HG03432 (cell line): ENCODE data around the gene CCND1.

Experiments
- ATAC-seq: cut with Tn5 transposase; IDR thresholded peaks from one replicate; pipeline ENCODE4 v1.9.1; 2021; ENCODE audit warnings: mild to moderate bottlenecking, moderate library complexity; ENCODE audit not compliant: unreplicated experiment

The CCND1 gene

DNA sequence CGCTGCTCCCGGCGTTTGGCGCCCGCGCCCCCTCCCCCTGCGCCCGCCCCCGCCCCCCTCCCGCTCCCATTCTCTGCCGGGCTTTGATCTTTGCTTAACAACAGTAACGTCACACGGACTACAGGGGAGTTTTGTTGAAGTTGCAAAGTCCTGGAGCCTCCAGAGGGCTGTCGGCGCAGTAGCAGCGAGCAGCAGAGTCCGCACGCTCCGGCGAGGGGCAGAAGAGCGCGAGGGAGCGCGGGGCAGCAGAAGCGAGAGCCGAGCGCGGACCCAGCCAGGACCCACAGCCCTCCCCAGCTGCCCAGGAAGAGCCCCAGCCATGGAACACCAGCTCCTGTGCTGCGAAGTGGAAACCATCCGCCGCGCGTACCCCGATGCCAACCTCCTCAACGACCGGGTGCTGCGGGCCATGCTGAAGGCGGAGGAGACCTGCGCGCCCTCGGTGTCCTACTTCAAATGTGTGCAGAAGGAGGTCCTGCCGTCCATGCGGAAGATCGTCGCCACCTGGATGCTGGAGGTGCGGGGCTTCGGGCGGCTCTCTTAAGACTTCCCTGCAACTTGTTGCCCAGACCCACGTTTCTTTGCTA, at the start of gene CCND1:
Gene CCND1 (plus strand): TSS at position 162 of the 587 bp plus-strand sequence. CDS start 158 bp downstream, at position 320.
- no peak for ATAC-seq

DNA sequence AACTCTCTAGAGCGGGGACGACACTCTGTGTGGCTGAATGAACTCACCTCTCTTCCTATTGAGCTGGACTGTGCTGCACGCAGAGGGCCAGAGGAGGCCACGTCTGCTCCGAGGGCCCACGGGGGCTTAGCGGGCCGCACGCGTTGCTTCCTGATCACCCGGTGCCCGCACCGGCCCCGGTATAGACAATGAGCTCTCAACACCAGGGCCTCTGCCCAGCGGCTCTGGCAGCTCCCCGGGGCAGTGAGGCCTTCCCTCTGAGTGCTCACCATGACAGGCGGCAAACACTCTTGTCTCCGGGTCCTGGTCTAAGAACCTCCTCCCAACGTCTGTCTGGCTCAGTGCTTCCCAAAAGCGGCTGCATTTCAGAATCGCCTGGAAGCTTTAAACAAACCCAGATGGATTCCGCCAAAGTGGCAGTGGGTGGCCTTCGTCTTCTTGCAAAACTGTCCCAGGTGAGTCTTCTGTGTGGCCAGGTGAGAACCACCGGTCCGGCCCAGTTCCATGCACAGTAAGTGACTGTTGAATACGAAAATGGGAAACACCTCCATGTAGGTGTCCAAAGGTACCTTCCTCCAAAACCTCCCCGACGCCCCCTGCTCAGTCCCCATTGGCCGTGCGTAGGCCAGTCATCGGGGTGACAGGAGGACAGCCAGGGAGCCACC, 47.8 kb upstream of the CCND1 start:
- no peak for ATAC-seq

- ATAC-seq = no peak
These were observed 47.1 kb upstream of the CCND1 start for GRCh38 chr11:69593851-69594250.

DNA sequence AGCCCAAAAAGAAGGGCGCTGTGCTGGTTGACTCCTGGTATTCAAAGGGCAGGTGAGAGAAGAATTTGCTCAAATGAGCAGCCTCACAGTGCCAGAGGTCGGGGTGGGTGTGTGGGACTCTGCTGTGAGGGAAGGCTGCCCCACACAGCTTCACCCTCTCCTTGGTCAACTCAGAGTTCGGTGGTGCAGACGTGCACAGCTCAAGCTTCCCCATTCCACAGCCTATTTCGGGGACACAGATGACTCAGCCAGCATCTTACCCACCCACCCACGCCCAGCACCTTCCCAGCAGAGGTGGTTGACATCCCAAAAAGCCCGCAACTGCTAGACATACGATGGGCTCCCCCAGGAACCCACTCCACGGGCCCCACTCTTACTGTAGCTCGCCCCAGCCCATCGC, 46.5 kb upstream of the CCND1 start:
- ATAC-seq = no peak

DNA sequence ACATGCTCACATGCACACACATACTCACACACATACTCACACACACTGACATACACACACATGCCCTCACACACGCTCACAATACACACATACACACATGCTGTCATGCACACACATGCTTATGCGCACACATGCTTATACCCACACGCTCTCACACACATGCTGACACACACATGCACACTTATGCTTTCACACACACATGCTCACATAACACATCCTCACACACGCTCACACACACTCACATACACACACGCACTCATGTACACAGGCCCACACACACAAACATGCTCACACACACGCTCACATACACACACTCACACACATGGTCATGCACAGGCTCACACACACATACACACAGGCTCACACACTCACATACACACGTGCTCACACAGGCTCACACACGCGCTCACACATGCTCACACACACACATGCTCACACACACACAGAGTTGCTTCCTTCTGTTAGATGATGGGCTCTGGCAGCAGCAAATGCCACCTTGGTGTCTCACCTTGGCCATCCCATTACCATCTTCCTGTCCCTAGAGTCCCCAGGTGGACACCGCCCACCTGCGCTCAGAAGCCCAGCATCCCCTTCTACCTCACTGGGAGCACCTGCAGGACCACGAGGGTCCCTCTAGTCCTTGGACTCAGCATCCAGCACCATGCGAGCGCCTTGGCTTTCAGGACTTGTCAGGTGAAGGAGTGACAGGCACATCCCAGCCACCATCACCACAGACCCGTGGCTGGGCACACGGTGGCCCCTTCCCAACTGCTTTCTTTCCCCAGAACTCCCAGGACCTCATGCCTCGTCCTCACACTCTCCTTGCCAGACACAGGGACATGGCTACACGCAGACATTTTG, 44.9 kb upstream of the CCND1 start:
- no peak for ATAC-seq

GRCh38 chr11:69598147-69598546, 42.8 kb upstream of the CCND1 start:
- ATAC-seq = no peak

DNA sequence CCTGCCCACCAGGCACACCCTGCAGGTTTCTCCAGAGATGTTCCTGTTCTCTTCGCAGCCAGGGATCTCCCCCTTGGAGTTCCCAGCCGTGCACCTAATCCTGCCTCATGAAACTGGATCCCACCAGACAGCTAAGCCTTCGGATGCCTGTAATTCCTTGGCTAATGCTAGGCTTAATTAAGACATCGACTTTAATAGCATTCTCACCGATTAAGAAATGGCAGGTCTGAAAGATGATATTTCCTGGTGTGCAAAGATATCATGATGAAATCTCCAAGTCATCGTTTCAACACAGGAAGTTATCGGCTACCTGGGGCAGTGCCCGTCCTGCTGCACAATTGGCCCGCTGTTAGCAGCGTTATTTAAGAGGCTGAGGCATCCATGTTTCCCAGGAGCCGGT, 41.5 kb upstream of the CCND1 start:
- ATAC-seq = no peak

DNA sequence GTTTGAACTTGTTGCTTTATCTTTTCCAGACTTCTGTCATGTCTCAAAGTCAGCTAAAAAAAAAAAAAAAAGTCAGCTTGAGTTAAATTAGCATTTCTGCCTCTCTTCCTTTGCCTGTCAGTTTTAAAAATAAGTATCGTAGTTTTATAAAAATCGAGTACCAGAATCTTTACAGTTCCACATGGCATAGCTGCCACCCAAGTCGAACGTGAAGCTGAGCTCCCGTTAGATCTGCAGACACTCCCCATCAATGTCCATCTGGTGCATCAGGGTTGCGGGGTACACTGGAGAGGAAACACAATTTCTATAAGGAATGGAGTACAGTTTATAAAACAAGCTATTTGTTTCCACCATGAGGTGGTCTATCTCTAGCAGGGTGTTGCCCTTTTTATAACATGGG, 41.0 kb upstream of the CCND1 start:
- ATAC-seq = no peak

DNA sequence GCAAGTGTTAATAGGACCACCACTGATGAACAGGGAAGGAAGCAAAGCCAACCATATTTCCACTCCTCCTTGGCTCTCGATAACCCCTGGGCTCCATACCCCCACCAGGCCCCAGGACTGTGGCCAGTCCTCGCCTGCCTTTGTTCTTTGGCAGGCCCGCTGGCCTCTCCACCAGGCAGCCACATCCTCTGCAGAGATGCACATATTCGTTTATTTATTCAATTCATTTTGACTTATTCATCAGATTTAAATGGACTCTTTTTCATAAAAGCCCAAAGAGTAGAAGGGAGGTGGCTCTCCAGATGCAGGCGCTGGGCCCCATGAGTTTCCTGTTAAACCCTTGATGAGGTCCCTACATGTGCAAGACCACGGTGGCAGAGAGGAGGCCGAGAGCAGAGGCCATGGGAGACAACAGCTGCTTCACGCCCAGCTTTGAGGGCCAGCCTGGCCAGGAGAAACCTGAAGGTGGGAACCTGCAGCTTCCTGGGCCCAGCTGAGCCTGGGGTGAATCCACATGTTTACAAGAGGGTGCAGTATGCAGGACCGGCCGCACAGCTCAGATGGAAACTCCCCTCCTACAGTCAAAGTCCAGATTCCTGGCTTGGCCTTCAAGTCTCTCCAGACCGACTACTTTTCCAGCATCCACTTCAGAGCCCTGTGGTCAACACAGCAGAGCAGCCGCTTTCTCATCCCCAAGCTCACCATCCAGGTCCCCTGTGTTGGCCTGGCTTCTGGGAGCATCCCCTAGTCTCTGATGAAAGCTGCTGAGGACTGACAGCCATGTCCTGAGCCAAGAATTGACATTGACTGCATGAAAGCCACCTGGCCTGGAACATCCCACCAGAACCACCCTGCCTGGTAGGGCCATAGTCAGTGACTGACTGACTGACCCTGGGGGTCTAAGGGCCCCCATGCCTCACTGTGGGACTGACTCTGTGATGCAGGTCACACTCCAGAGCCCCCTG, 39.7 kb upstream of the CCND1 start:
- ATAC-seq = no peak

GRCh38 chr11:69603111-69603836, 37.7 kb upstream of the CCND1 start:
- no peak for ATAC-seq

DNA sequence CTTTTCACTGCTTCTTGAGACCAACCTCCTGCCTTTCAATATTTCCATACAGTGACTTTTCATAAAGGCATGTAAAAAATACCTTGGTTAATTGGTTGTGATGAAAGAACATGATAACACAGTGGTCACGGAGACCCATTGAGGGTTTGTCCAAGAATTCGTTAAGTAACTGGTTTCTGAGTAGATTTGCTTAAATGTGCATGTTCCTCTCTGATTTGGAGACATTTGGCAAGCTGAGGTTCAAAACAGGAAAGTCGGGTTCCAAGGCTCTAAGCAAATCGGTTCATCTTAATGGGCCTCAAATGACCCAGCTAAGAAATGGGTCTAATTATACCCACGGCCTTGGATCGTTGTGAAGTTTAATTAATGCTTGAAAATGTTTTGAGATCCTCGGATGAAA, 36.9 kb upstream of the CCND1 start:
- no peak for ATAC-seq

- no peak for ATAC-seq
These were observed 35.0 kb upstream of the CCND1 start for GRCh38 chr11:69605737-69606526.

DNA sequence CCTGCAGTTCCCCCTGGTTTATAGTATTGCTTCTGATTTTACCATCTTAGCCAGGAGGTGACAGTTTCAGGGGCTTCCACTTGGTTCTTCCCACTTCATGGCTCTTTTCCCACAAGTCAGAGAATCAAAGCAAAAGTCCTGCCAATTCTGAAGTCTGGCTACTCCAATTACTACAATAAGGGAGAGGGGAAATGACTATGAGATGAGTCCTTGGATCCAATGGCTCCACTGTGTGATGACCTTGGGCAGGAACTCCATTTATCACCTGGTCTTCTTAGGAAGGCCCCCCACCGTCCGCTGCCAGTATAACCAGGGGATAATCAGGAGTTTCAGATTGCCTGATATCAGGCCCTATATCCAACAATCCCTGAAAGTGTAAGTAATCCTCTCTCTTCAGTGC, 31.6 kb upstream of the CCND1 start:
- ATAC-seq = no peak

DNA sequence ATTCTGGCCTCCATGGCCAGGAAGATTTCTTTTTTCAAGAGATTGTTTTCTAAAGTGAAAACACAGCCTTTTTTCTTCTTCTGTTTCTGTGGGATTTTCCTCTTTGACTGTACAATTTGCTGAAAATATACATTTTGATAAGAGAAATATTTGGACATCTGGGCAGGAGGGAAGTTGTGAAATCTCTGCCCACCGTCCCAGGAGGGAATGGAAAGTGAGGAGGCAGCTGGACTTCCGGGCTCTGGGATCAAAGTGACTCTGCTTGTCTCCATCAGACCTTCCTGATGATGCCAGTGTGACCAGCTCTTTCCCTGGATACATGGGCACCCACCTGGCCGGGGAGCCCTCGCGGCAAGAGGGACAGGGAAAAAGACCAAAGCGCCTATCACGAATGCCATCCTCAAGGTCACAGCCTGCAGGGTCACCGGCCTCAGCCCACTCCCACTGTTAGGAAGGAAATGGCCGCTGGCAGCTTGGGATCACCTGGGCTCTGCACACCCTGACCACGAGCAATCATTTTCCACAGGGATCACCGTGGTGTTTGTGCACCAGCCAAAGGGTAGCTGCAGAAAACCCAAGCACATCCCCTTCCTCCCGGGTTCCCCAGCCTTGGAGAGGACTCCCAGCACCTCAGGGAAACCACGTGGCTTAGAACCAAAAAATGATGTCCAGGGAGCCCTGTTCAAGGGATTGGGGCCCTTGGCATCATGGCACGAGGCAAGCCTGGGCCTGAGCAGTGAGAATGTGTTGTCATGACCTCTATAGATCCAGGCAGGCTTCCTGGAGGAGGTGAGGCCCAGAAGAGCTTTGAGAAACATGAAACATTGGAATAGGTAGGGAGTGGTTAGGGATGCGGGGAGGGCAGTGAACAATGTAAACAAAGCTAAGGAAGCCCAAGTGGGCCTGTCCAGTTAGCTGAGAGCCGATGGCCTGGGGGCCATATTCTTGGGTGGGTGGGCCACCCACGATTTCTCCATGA, 29.1 kb upstream of the CCND1 start:
- ATAC-seq = no peak

GRCh38 chr11:69613594-69613993, 27.4 kb upstream of the CCND1 start:
- no peak for ATAC-seq

DNA sequence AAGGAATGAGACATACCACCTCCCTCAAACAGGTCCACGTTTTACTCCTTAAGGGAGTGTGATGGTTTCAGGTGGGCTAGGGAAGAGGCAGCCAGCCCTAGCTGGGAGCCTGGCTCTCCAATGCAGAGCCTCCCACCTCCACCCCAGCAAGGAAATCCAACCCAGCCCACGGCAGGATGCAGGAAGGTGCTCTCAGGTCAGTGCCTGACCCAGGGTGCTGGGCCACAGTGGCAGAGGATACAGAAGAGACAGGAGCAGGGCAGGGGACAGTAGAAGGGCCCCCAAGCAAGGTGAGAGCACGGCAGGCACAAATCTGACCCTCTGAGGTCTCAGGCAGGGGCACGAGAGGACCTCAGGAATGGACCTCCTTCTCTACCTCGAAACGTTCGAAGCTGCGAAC, 26.9 kb upstream of the CCND1 start:
- ATAC-seq = no peak

- no peak for ATAC-seq
These were observed 25.2 kb upstream of the CCND1 start for GRCh38 chr11:69615545-69616278.

DNA sequence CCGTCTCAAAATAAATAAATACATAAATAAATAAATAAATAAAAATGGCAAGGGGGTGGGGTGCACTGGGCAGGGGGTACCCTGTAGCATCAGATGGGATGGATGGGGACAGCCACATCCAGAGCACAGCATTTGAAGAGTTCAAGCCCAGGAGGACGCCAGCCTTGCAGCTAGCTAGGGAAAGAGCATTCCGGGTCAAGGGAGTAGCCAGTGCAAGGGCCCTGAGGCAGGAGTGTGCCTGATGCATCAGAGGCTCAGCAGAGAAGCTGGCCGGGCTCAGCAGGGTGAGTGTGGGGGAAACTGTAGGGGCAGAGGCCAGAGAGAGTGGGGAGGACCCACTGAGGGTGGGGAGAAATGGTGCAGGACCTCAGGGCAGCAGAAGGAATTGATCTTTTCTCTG, 23.7 kb upstream of the CCND1 start:
- no peak for ATAC-seq
